K562 (cell line): ENCODE results near the gene CMAS. TPM values are rescaled to one million over a fixed set of nuclear protein-coding genes. Genes with fewer than 3 reads are reported as not detected.
A peak's percentile ranks its signal among the peaks of the same experiment; 100 is the strongest.

ENCODE experiments used
- ATAC-seq: fragments of 200-7000 bp; cut with Tn5 transposase; 3 replicates; pipeline ENCODE4 v1.9.1; 2020; ENCODE audit warnings: moderate library complexity
- Bru-seq: library from RNA; stranded (reverse); fragments of 400-500 nt; gene quantifications from one replicate; lab custom pipeline; 2021; lab: Mats Ljungman, UMichigan
- BruChase-seq, 2 experiments: library from RNA; stranded (reverse); fragments of 400-500 nt; gene quantifications; one replicate each; lab custom pipeline; 2021; lab: Mats Ljungman, UMichigan
- BruUV-seq: library from RNA; stranded (reverse); fragments of 400-500 nt; replicated peaks from 2 replicates; lab custom pipeline; 2021; lab: Mats Ljungman, UMichigan
- CTCF ChIA-PET: fragments of 300-600 bp; formaldehyde crosslinking; extraction: SDS; loops from one replicate; lab custom pipeline; 2021; ENCODE audit warnings: low intra/inter-chr PET ratio; lab: Yijun Ruan, JAX
- POLR2A ChIA-PET: fragments of 300-600, 350-650 bp; sonication (Branson Sonifier 250); formaldehyde crosslinking; extraction: SDS; loops from one replicate; lab custom pipeline; 2021; ENCODE audit warnings: antibody characterized with exemption, inconsistent platforms; lab: Yijun Ruan, JAX
- DNase-seq, 4 experiments: peaks; one replicate each; pipeline versions ENCODE4 v3.0.0 to v3.0.0-alpha.2; 2011 to 2018; ENCODE audit warnings: low spot score in 3 of 4, mixed read lengths in 3 of 4; ENCODE audit errors: extremely low read depth in 1 of 4
- FAIRE-seq: peaks from 2 replicates; lab custom pipeline; 2011; peaks lifted over from hg19 to GRCh38; lab: Jason Lieb, UNC
- H2AFZ ChIP-seq: 2 replicates; pipeline ENCODE4 v1.6.0; 2011; ENCODE audit warnings: low read depth, low read length, control low read depth, inconsistent platforms
- H3K27ac ChIP-seq: fragments of 200-600 bp; 3 replicates; pipeline ENCODE4 v1.8.0; 2011; ENCODE audit warnings: low read depth, mild to moderate bottlenecking, control low read depth, inconsistent platforms, low read length, moderate library complexity, mixed read lengths; ENCODE audit errors: extremely low read depth
- H3K27me3 ChIP-seq, 2 experiments: fragments of 300-600 bp in 1 of 2; 2 replicates in 1 of 2; 3 replicates in 1 of 2; pipeline versions ENCODE4 v1.6.0 to v1.8.0; 2011; ENCODE audit warnings: inconsistent platforms in 2 of 2, low read length in 2 of 2, mild to moderate bottlenecking in 1 of 2, mixed read lengths in 1 of 2, moderate library complexity in 1 of 2; ENCODE audit not compliant: control insufficient read depth in 2 of 2, insufficient read depth in 2 of 2
- H3K36me3 ChIP-seq: fragments of 300-600 bp; 3 replicates; pipeline ENCODE4 v1.8.0; 2011; ENCODE audit warnings: mild to moderate bottlenecking, low read length, inconsistent platforms; ENCODE audit not compliant: control insufficient read depth, insufficient read depth
- H3K4me1 ChIP-seq, 2 experiments: fragments of 200-600 bp in 1 of 2; replicated peaks in 1 of 2; 2 replicates in 1 of 2; 3 replicates in 1 of 2; pipeline versions ENCODE4 v1.5.1 to v1.8.0; 2011; ENCODE audit warnings: inconsistent platforms in 2 of 2, low read length in 2 of 2, mild to moderate bottlenecking in 1 of 2, mixed read lengths in 1 of 2, moderate library complexity in 1 of 2; ENCODE audit not compliant: control insufficient read depth in 2 of 2, insufficient read depth in 2 of 2
- H3K4me2 ChIP-seq: 2 replicates; pipeline ENCODE4 v1.6.1; 2011; ENCODE audit warnings: low read length, control low read depth, inconsistent platforms, mixed read lengths; ENCODE audit not compliant: insufficient read depth
- H3K4me3 ChIP-seq: fragments of 200-600 bp; sonication (generic), shearing (Covaris generic); 2 replicates; pipeline ENCODE4 v1.5.1; 2016; ENCODE audit warnings: control low read depth, inconsistent platforms
- H3K79me2 ChIP-seq: fragments of 200-600 bp; 3 replicates; pipeline ENCODE4 v1.8.0; 2011; ENCODE audit warnings: low read length, inconsistent platforms; ENCODE audit not compliant: control insufficient read depth, insufficient read depth
- H3K9ac ChIP-seq, 2 experiments: 2 replicates each; pipeline versions ENCODE4 v1.6.0 to v1.6.1; 2011; ENCODE audit warnings: low read depth in 2 of 2, low read length in 2 of 2, control low read depth in 1 of 2, inconsistent platforms in 1 of 2, mild to moderate bottlenecking in 1 of 2, mixed read lengths in 1 of 2; ENCODE audit not compliant: insufficient read depth in 1 of 2
- H3K9me1 ChIP-seq: one replicate; pipeline ENCODE4 v1.6.0; 2011; ENCODE audit warnings: inconsistent platforms, mild to moderate bottlenecking, low read length, moderate library complexity; ENCODE audit not compliant: control insufficient read depth, insufficient read depth
- H3K9me3 ChIP-seq: replicated peaks from 2 replicates; pipeline ENCODE4 v1.5.1; 2011; ENCODE audit warnings: low read depth, low read length, inconsistent platforms; ENCODE audit not compliant: control insufficient read depth, insufficient read depth
- H4K20me1 ChIP-seq: replicated peaks from 2 replicates; pipeline ENCODE4 v1.6.1; 2011; ENCODE audit warnings: low read length, inconsistent platforms, mixed read lengths; ENCODE audit not compliant: control insufficient read depth, insufficient read depth
- KDM1A ChIP-seq, 2 experiments: fragments of 450-650 bp; IDR thresholded peaks; 2 replicates each; pipeline ENCODE4 v1.6.1; 2016; ENCODE audit warnings: mild to moderate bottlenecking in 2 of 2
- SAFB ChIP-seq: fragments of 200-400 bp; formaldehyde crosslinking; IDR thresholded peaks from 2 replicates; pipeline ENCODE4 v1.6.1; 2017; ENCODE audit warnings: low read depth, low read length, borderline replicate concordance
- ZFP36 ChIP-seq: fragments of 150-350 bp; IDR thresholded peaks from 2 replicates; pipeline ENCODE4 v1.6.1; 2018; ENCODE audit warnings: low read length, low read depth; ENCODE audit not compliant: partially characterized antibody
- WGBS: fragments of 100-300 bp; shearing (Covaris generic); methylation state at CpG from one replicate; pipeline ENCODE4 v1.1.6; 2016; ENCODE audit warnings: low coverage, mixed read lengths; ENCODE audit not compliant: insufficient coverage; ENCODE audit errors: missing lambda C conversion rate; 5-methylcytosine and 5-hydroxymethylcytosine counted together
- in situ Hi-C: fragments of 300-500 bp; cut with MboI; formaldehyde crosslinking; loops from 4 replicates; pipeline ENCODE4 v1.15.0; 2018; ENCODE audit warnings: inconsistent platforms, mixed read lengths
- intact Hi-C: fragments of 100-400 bp; cut with micrococcal nuclease; formaldehyde crosslinking; loops from 2 replicates; pipeline ENCODE4 v1.14.2; 2022
- long read RNA-seq, 3 experiments: library from polyadenylated mRNA in 2 of 3; library from RNA in 1 of 3; unstranded in 2 of 3; stranded (forward) in 1 of 3; transcript quantifications; one replicate each; pipeline ENCODE4 v2.0.0, GENCODE V29; 2019 to 2022
- polyA minus RNA-seq, 3 experiments: library from RNA; depleted of rRNA, polyadenylated mRNA; stranded (reverse); fragments of >200 nt; gene quantifications; 2 replicates each; pipeline ENCODE4 v1.2.3, GENCODE V29; 2011
- polyA plus RNA-seq, 8 experiments: library from polyadenylated mRNA; depleted of rRNA in 4 of 8; stranded (reverse) in 5 of 8; unstranded in 3 of 8; fragments of >200 nt; fragmentation: Nextera tagmentation in 2 of 8; fragmentation: Illumina TruSeq in 1 of 8; extraction: Ambion mirVana in 2 of 8; extraction: Trizol in 1 of 8; gene quantifications; 2 replicates each; pipeline versions ENCODE4 v1.2.1 to v1.2.3, GENCODE V29; 2011 to 2014; ENCODE audit warnings: inconsistent platforms in 1 of 8, missing spikeins in 1 of 8
- total RNA-seq, 7 experiments: library from RNA; depleted of rRNA in 6 of 7; stranded (reverse); fragments of >200 nt in 6 of 7; fragmentation: Illumina TruSeq in 2 of 7; extraction: Trizol in 2 of 7; gene quantifications; 2 replicates each; pipeline versions ENCODE4 v1.2.1 to v1.2.3, GENCODE V29; 2011 to 2021; ENCODE audit warnings: low replicate concordance in 1 of 7
- TF ChIP-seq, protein P1 (sequence below): sonication (generic); formaldehyde crosslinking; IDR thresholded peaks from 2 replicates; pipeline ENCODE4 v1.8.0; 2022; ENCODE audit warnings: missing genetic modification reagents, mild to moderate bottlenecking, moderate library complexity, borderline replicate concordance
- TF ChIP-seq, protein P2 (sequence below), 2 experiments: fragments of 150-350 bp in 1 of 2; IDR thresholded peaks; 2 replicates each; pipeline ENCODE4 v1.6.1; 2012 to 2016; ENCODE audit warnings: low read depth in 2 of 2, low read length in 2 of 2, mild to moderate bottlenecking in 1 of 2, moderate library complexity in 1 of 2
- TF ChIP-seq, protein P3 (sequence below): sonication (generic); formaldehyde crosslinking; IDR thresholded peaks from 2 replicates; pipeline ENCODE4 v1.8.1; 2023; ENCODE audit warnings: mild to moderate bottlenecking, missing genetic modification reagents

The CMAS gene
- 13.8 and 49.6 TPM in 2 replicates for total RNA-seq (2011; cell fraction: chromatin; rRNA removed; ENCODE audit: low replicate concordance)
- total RNA-seq (2011; cell fraction: nucleolus; rRNA removed), result 9.2 and 10.9 TPM in 2 replicates
- total RNA-seq (2011; cell fraction: nucleoplasm; rRNA removed), result 19.1 and 21.8 TPM in 2 replicates
- 65.3 and 66.4 TPM in 2 replicates for total RNA-seq (2014; rRNA removed)
- 74.5 and 82.5 TPM in 2 replicates for total RNA-seq (2014; rRNA removed; fragmentation: Illumina TruSeq; extraction: Trizol)
- 48.3 and 49.4 TPM in 2 replicates for total RNA-seq (2015; rRNA removed; fragmentation: Illumina TruSeq; extraction: Trizol)
- total RNA-seq (2021), result 73.3 and 74.1 TPM in 2 replicates
- 56.3 and 84.6 TPM in 2 replicates for polyA plus RNA-seq (2011; rRNA removed)
- polyA plus RNA-seq (2011; cell fraction: cytosol; rRNA removed), result 13.5 and 17.5 TPM in 2 replicates
- 11.9 and 16.0 TPM in 2 replicates for polyA plus RNA-seq (2011; cell fraction: nucleus; rRNA removed)
- 51.0 and 59.8 TPM in 2 replicates for polyA plus RNA-seq (2012)
- 58.4 and 64.8 TPM in 2 replicates for polyA plus RNA-seq (2014; fragmentation: Illumina TruSeq; extraction: Trizol)
- polyA plus RNA-seq (2014; fragmentation: Nextera tagmentation; extraction: Ambion mirVana), result 10 to 100 TPM; 29.7 to 32.0 TPM
- 92.2 and 108 TPM in 2 replicates for polyA plus RNA-seq (2014; rRNA removed)
- polyA minus RNA-seq (2011; rRNA and poly(A)+ RNA removed), result 39.0 and 55.8 TPM in 2 replicates
- 17.4 and 24.0 TPM in 2 replicates for polyA minus RNA-seq (2011; cell fraction: cytosol; rRNA and poly(A)+ RNA removed)
- polyA minus RNA-seq (2011; cell fraction: nucleus; rRNA and poly(A)+ RNA removed), result 12.3 and 20.1 TPM in 2 replicates
- Bru-seq, nascent RNA, result percentile 90 among the genes with signal in this experiment
- BruChase-seq, experiment 1, labeled RNA remaining after a 2-hour chase, result percentile 89 among the genes with signal in this experiment
- percentile 88 among the genes with signal in this experiment for BruChase-seq, experiment 2, labeled RNA remaining after a 6-hour chase
- long read RNA-seq, experiment 1, transcript CMAS-201 (8 exons, 1,787 nt), result major isoform, 520 of 559 reads
- long read RNA-seq, experiment 1, partial matches to known transcripts, result 9 of 559 reads
- long read RNA-seq, experiment 1, other reads (novel, unspliced or antisense), result 27 of 559 reads
- long read RNA-seq, experiment 2, transcript CMAS-201 (8 exons, 1,787 nt), result major isoform, 16 of 67 reads
- long read RNA-seq, experiment 2, partial matches to known transcripts, result 25 of 67 reads
- long read RNA-seq, experiment 2, other reads (novel, unspliced or antisense), result 26 of 67 reads
- long read RNA-seq, experiment 3, transcript CMAS-201 (8 exons, 1,787 nt), result major isoform, 160 of 174 reads
- long read RNA-seq, experiment 3, partial matches to known transcripts, result 4 of 174 reads
- long read RNA-seq, experiment 3, other reads (novel, unspliced or antisense), result 10 of 174 reads

DNA sequence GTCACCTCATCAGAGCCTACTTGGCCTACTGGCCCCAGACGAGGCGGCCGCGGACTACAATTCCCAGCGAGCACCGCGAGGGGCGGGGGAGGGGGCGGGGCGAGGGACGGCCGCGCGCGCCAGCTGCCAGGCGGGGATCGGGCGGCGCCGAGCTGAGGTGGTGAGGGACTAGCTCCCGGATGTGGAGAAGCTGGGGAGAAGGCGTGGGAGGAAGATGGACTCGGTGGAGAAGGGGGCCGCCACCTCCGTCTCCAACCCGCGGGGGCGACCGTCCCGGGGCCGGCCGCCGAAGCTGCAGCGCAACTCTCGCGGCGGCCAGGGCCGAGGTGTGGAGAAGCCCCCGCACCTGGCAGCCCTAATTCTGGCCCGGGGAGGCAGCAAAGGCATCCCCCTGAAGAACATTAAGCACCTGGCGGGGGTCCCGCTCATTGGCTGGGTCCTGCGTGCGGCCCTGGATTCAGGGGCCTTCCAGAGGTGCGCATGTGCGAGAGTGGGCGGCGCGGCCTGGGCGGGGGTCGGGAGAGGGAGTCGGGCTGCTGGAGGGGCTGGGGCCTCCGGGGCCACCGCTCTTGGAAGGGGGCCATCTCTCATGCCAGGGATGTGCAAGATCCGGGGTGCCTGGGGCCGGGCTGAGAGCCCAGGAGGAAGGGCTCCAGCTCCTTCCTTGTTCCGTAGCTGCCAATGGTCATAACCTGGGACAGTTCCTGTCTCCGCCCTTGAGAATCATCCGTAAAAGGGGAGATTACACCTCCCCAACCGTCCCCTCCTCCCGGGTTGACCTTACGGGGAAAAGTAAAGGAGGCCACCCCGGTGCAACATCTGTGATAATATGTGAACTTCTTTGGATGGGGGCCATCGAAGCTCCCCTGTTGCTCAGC is at the start of gene CMAS:
TSS of gene CMAS (plus strand) at position 129 of the 878 bp plus-strand sequence. CDS start at position 215, 86 bp downstream.
- ChIA-PET POLR2A (interaction anchor here (0.9 to 1.4 kb wide), 4 partner anchors 9 to 25 kb away, joined by 3 to 7 read pairs (median 4); no protein-coding TSS in a partner anchor), CTCF (no interaction called here)
- H3K9me3 ChIP-seq, result no peaks in the 10 kb centered on the region
- intact Hi-C loops, result loop anchor here (2.0 kb wide), 1 partner anchor 54 kb away; no protein-coding TSS in a partner anchor
- DNase-seq (peak; percentile 80 to 94 (median 83)), FAIRE-seq (peak; percentile 94), ATAC-seq (peak; percentile 83)
- in situ Hi-C loops, result no loop called here
- H3K27me3 ChIP-seq, result no peaks in the 10 kb centered on the region
- peak within 1 kb of the TSS; percentile 88 for H2AFZ ChIP-seq
- peaks cover 10 to 50% of the 10 kb centered on the region in 2 experiments; a peak in 4 of 5 replicates for H3K4me1 ChIP-seq
- no peaks in the 10 kb centered on the region for H4K20me1 ChIP-seq
- peak within 1 kb of the TSS; percentile 81 for H3K4me2 ChIP-seq
- peak within 1 kb of the TSS; percentile 81 to 93 for H3K9ac ChIP-seq
- no TSS peak for BruUV-seq
- no peaks in the 10 kb centered on the region for H3K9me1 ChIP-seq
- H3K27ac ChIP-seq, result peak within 1 kb of the TSS; percentile 88
- peaks cover 50% of the 10 kb centered on the region for H3K79me2 ChIP-seq
- WGBS, result 2% methylated on average over 9 of the region's 64 CpGs
- H3K36me3 ChIP-seq, result peaks cover 23% of the 10 kb centered on the region
- peak within 1 kb of the TSS; percentile 93 for H3K4me3 ChIP-seq
- TF ChIP-seq SAFB (no peak), ZFP36 (no peak), KDM1A (IDR thresholded peaks at IDR 0.05) (peak in 1 of 2 experiments; percentile 85; a peak in 3 of 4 replicates)
- TF ChIP-seq, protein P1, sequence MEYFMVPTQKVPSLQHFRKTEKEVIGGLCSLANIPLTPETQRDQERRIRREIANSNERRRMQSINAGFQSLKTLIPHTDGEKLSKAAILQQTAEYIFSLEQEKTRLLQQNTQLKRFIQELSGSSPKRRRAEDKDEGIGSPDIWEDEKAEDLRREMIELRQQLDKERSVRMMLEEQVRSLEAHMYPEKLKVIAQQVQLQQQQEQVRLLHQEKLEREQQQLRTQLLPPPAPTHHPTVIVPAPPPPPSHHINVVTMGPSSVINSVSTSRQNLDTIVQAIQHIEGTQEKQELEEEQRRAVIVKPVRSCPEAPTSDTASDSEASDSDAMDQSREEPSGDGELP (CRISPR knock-in tag), result peak; percentile 49; the same call in 1 of the 2 replicates
- TF ChIP-seq, protein P2, sequence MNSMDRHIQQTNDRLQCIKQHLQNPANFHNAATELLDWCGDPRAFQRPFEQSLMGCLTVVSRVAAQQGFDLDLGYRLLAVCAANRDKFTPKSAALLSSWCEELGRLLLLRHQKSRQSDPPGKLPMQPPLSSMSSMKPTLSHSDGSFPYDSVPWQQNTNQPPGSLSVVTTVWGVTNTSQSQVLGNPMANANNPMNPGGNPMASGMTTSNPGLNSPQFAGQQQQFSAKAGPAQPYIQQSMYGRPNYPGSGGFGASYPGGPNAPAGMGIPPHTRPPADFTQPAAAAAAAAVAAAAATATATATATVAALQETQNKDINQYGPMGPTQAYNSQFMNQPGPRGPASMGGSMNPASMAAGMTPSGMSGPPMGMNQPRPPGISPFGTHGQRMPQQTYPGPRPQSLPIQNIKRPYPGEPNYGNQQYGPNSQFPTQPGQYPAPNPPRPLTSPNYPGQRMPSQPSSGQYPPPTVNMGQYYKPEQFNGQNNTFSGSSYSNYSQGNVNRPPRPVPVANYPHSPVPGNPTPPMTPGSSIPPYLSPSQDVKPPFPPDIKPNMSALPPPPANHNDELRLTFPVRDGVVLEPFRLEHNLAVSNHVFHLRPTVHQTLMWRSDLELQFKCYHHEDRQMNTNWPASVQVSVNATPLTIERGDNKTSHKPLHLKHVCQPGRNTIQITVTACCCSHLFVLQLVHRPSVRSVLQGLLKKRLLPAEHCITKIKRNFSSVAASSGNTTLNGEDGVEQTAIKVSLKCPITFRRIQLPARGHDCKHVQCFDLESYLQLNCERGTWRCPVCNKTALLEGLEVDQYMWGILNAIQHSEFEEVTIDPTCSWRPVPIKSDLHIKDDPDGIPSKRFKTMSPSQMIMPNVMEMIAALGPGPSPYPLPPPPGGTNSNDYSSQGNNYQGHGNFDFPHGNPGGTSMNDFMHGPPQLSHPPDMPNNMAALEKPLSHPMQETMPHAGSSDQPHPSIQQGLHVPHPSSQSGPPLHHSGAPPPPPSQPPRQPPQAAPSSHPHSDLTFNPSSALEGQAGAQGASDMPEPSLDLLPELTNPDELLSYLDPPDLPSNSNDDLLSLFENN (IDR thresholded peaks at IDR 0.05; ENCODE audit: low read depth in 2 of 2, low read length in 2 of 2), result peak in 1 of 2 experiments; percentile 52; a peak in 1 of 4 replicates
- TF ChIP-seq, protein P3, sequence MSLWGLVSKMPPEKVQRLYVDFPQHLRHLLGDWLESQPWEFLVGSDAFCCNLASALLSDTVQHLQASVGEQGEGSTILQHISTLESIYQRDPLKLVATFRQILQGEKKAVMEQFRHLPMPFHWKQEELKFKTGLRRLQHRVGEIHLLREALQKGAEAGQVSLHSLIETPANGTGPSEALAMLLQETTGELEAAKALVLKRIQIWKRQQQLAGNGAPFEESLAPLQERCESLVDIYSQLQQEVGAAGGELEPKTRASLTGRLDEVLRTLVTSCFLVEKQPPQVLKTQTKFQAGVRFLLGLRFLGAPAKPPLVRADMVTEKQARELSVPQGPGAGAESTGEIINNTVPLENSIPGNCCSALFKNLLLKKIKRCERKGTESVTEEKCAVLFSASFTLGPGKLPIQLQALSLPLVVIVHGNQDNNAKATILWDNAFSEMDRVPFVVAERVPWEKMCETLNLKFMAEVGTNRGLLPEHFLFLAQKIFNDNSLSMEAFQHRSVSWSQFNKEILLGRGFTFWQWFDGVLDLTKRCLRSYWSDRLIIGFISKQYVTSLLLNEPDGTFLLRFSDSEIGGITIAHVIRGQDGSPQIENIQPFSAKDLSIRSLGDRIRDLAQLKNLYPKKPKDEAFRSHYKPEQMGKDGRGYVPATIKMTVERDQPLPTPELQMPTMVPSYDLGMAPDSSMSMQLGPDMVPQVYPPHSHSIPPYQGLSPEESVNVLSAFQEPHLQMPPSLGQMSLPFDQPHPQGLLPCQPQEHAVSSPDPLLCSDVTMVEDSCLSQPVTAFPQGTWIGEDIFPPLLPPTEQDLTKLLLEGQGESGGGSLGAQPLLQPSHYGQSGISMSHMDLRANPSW (CRISPR knock-in tag), result no peak
